ENCODE data around the gene ZNF341. TPM values are rescaled to one million over a fixed set of nuclear protein-coding genes. Genes with fewer than 3 reads are reported as not detected.

ZNF341 gene
- polyA plus RNA-seq, 1 donor (not counting 4 experiments of a cell fraction or from before 2014, with no cell fraction given): 1.7 TPM

DNA sequence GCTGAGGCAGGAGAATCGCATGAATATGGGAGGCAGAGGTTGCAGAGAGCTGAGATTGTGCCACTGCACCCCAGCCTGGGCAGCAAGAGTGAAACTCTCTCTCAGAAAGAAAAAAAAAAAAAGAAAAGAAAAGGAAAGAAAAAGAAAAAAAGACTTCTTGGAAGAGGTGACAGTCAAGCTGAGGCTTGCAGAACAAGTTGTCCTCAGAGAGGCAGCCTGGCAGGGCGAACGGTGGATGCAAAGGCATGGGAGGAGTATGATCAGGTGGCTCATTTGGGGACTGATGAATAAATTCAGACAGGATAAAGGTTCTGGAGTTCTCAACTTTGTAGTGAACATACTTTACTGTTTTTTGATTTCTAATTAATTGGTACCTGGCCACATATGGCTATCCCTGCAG, 12.4 kb downstream of the ZNF341 start:
- Histone ChIP-seq H4K20me1 (ENCODE audit: control insufficient read depth, extremely low read depth, insufficient read depth, low read length) (no peaks in the 10 kb centered on the region), H3K36me3 (ENCODE audit: control insufficient read depth in 2 of 2, extremely low read depth in 1 of 2, insufficient read depth in 2 of 2, low read length in 2 of 2) (peaks cover 2 to 3% of the 10 kb centered on the region in 2 experiments), H3K9me1 (ENCODE audit: control insufficient read depth, extremely low read depth, insufficient read depth, low read length) (no peaks in the 10 kb centered on the region), H3K27ac (ENCODE audit: control insufficient read depth, insufficient read depth, low read length) (no peak overlapping the region), H3K79me2 (ENCODE audit: control insufficient read depth, insufficient read depth, low read length) (no peaks in the 10 kb centered on the region), H3K27me3 (ENCODE audit: control insufficient read depth, extremely low read depth, insufficient read depth, low read length) (no peaks in the 10 kb centered on the region), H3K9ac (ENCODE audit: control insufficient read depth, extremely low read depth, insufficient read depth, low read length) (no peak overlapping the region), H3K4me3 (ENCODE audit: control insufficient read depth in 2 of 3, extremely low read depth in 1 of 3, insufficient read depth in 2 of 3, low read depth in 1 of 3, low read length in 3 of 3) (no peak overlapping the region), H2AFZ (ENCODE audit: control insufficient read depth, low read length) (no peak overlapping the region), H3K9me3 (ENCODE audit: control insufficient read depth, low read depth, low read length) (no peaks in the 10 kb centered on the region), H3K4me2 (ENCODE audit: control insufficient read depth, extremely low read depth, insufficient read depth, low read depth, low read length) (no peak overlapping the region), H3K4me1 (ENCODE audit: control insufficient read depth, extremely low read depth, insufficient read depth, low read length) (peaks cover 8% of the 10 kb centered on the region)
- FAIRE-seq: no peak
- TF ChIP-seq, protein P1, sequence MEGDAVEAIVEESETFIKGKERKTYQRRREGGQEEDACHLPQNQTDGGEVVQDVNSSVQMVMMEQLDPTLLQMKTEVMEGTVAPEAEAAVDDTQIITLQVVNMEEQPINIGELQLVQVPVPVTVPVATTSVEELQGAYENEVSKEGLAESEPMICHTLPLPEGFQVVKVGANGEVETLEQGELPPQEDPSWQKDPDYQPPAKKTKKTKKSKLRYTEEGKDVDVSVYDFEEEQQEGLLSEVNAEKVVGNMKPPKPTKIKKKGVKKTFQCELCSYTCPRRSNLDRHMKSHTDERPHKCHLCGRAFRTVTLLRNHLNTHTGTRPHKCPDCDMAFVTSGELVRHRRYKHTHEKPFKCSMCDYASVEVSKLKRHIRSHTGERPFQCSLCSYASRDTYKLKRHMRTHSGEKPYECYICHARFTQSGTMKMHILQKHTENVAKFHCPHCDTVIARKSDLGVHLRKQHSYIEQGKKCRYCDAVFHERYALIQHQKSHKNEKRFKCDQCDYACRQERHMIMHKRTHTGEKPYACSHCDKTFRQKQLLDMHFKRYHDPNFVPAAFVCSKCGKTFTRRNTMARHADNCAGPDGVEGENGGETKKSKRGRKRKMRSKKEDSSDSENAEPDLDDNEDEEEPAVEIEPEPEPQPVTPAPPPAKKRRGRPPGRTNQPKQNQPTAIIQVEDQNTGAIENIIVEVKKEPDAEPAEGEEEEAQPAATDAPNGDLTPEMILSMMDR (optimal IDR thresholded peaks at IDR 0.05 in 1 of 3, IDR thresholded peaks at IDR 0.05 in 1 of 3, conservative IDR thresholded peaks at IDR 0.05 in 1 of 3; ENCODE audit: extremely low read depth in 1 of 3, insufficient read depth in 2 of 3, low read length in 3 of 3): no peak
- no peak for TF ChIP-seq EZH2 (IDR thresholded peaks at IDR 0.05; ENCODE audit: low read length)
- no peak for DNase-seq (ENCODE audit: low read depth, low spot score)
- dilution Hi-C loops (cut with MboI; ENCODE audit: extremely low pct_ligation_motif_present, low sequenced_read_pairs): no loop called here

DNA sequence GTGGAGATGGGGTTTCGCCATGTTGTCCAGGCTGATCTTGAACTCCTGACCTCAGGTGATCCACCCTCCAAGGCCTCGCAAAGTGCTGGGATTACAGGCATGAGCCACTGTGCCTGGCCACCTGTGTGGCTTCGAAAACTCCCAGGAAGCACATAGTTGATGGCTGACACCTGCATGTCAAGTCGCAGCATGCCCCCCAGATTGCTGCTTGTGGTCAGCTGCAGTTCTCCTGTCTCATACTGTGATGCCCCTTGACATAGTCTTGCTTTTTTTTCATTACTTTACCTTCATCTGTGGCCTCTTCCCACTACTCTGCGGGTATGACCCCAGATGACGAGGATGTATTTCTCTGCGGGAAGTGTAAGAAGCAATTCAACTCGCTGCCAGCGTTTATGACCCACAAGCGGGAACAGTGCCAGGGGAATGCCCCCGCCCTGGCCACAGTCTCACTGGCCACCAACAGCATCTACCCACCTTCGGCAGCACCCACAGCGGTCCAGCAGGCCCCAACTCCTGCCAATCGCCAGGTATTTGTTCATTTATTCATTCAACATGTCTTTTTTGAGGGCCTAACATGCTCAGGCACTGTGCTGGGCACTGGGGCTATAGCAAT, 13.1 kb downstream of the ZNF341 start:
- Histone ChIP-seq H3K9me1 (ENCODE audit: control insufficient read depth, extremely low read depth, insufficient read depth, low read length) (no peaks in the 10 kb centered on the region), H3K4me1 (ENCODE audit: control insufficient read depth, extremely low read depth, insufficient read depth, low read length) (peaks cover 8% of the 10 kb centered on the region), H3K27me3 (ENCODE audit: control insufficient read depth, extremely low read depth, insufficient read depth, low read length) (no peaks in the 10 kb centered on the region), H2AFZ (ENCODE audit: control insufficient read depth, low read length) (no peak overlapping the region), H3K79me2 (ENCODE audit: control insufficient read depth, insufficient read depth, low read length) (no peaks in the 10 kb centered on the region), H3K4me2 (ENCODE audit: control insufficient read depth, extremely low read depth, insufficient read depth, low read depth, low read length) (no peak overlapping the region), H3K27ac (ENCODE audit: control insufficient read depth, insufficient read depth, low read length) (no peak overlapping the region), H3K4me3 (ENCODE audit: control insufficient read depth in 2 of 3, extremely low read depth in 1 of 3, insufficient read depth in 2 of 3, low read depth in 1 of 3, low read length in 3 of 3) (no peak overlapping the region), H4K20me1 (ENCODE audit: control insufficient read depth, extremely low read depth, insufficient read depth, low read length) (no peaks in the 10 kb centered on the region), H3K36me3 (ENCODE audit: control insufficient read depth in 2 of 2, extremely low read depth in 1 of 2, insufficient read depth in 2 of 2, low read length in 2 of 2) (peaks cover 2 to 3% of the 10 kb centered on the region in 2 experiments), H3K9me3 (ENCODE audit: control insufficient read depth, low read depth, low read length) (no peaks in the 10 kb centered on the region), H3K9ac (ENCODE audit: control insufficient read depth, extremely low read depth, insufficient read depth, low read length) (no peak overlapping the region)
- peak; percentile 26 for DNase-seq (ENCODE audit: low read depth, low spot score)
- no peak for TF ChIP-seq EZH2 (IDR thresholded peaks at IDR 0.05; ENCODE audit: low read length)
- TF ChIP-seq, protein P1 (optimal IDR thresholded peaks at IDR 0.05 in 1 of 3, IDR thresholded peaks at IDR 0.05 in 1 of 3, conservative IDR thresholded peaks at IDR 0.05 in 1 of 3; ENCODE audit: extremely low read depth in 1 of 3, insufficient read depth in 2 of 3, low read length in 3 of 3): no peak
- dilution Hi-C loops (cut with MboI; ENCODE audit: extremely low pct_ligation_motif_present, low sequenced_read_pairs): no loop called here
- no peak for FAIRE-seq

Measured in keratinocyte (primary cell).